Measurements from ENCODE around the gene SDR42E2. TPM values are rescaled to one million over a fixed set of nuclear protein-coding genes. Genes with fewer than 3 reads are reported as not detected.

The SDR42E2 gene
- total and polyA plus RNA-seq, 10 of the 15 experiments (the other 5 are each of a cell fraction or from before 2014, with no cell fraction given): 0.01 to 0.09 (median 0.08) TPM; not detected in 4

- TF ChIP-seq FOXM1 (IDR thresholded peaks at IDR 0.05; ENCODE audit: low read depth, low read length) (no peak), NR2F1 (conservative IDR thresholded peaks at IDR 0.05) (peak; percentile 61; the same call in 1 of the 2 replicates), POLR2A (IDR thresholded peaks at IDR 0.05; ENCODE audit: low read depth, low read length) (peak; percentile 81), NFYA (IDR thresholded peaks at IDR 0.05; ENCODE audit: borderline replicate concordance, low read depth, low read length) (no peak), POLR2AphosphoS5 (IDR thresholded peaks at IDR 0.05; ENCODE audit: low read length) (peak; percentile 64; the same call in 1 of the 2 replicates), NFXL1 (IDR thresholded peaks at IDR 0.05; ENCODE audit: borderline replicate concordance) (no peak), E2F4 (IDR thresholded peaks at IDR 0.05; ENCODE audit: low read depth, low read length) (no peak), POLR2AphosphoS2 (IDR thresholded peaks at IDR 0.05; ENCODE audit: low read depth, low read length) (0 out of 2 replicates have a peak, but pooled peaks have one; percentile 57), USF2 (IDR thresholded peaks at IDR 0.05; ENCODE audit: borderline replicate concordance, low read depth, low read length) (peak; percentile 61), SP1 (IDR thresholded peaks at IDR 0.05; ENCODE audit: low read depth, low read length) (no peak), SMAD5 (IDR thresholded peaks at IDR 0.05; ENCODE audit: low read depth) (no peak), ATF2 (IDR thresholded peaks at IDR 0.05; ENCODE audit: low read length) (no peak), IKZF1 (conservative IDR thresholded peaks at IDR 0.05) (peak; percentile 90), ZNF217 (IDR thresholded peaks at IDR 0.05) (peak; percentile 54; the same call in 1 of the 2 replicates), E4F1 (IDR thresholded peaks at IDR 0.05; ENCODE audit: borderline replicate concordance, partially characterized antibody) (no peak), NFIC (IDR thresholded peaks at IDR 0.05; ENCODE audit: low read depth, low read length) (no peak), SUPT20H (IDR thresholded peaks at IDR 0.05; ENCODE audit: borderline replicate concordance, control insufficient read depth, low read depth, low read length) (no peak), ATF3 (IDR thresholded peaks at IDR 0.05; ENCODE audit: borderline replicate concordance, extremely low read depth, low read depth, low read length) (no peak), CHD4 (IDR thresholded peaks at IDR 0.05) (no peak), PKNOX1 (IDR thresholded peaks at IDR 0.05) (no peak), IKZF2 (IDR thresholded peaks at IDR 0.05) (peak; percentile 53 to 78; a peak in 3 of 4 replicates), EED (IDR thresholded peaks at IDR 0.05; ENCODE audit: low read depth) (no peak; the same call in 1 of the 2 replicates), PAX8 (IDR thresholded peaks at IDR 0.05) (no peak)
Measured at GRCh38 chr16:22206013-22206841, 43.9 kb downstream of the SDR42E2 start, which contains the start of gene EEF2K (continued).

Measured in GM12878 (cell line).